SK-N-SH treated with all-trans-retinoic acid at 6 μM for 48 hours (cell line): Measurements from ENCODE around the gene ZNF586.

Source experiments
- ATAC-seq: fragments of 200-7000 bp; cut with Tn5 transposase; 3 replicates; pipeline ENCODE4 v1.9.1; 2020; ENCODE audit warnings: mild to moderate bottlenecking, moderate library complexity
- ARNTL ChIP-seq: fragments of 450-650 bp; formaldehyde crosslinking; IDR thresholded peaks from 2 replicates; pipeline ENCODE4 v1.5.0; 2020; ENCODE audit warnings: low read depth, mild to moderate bottlenecking, moderate library complexity, borderline replicate concordance
- BACH2 ChIP-seq: fragments of 250-450 bp; sonication (Bioruptor Pico); IDR thresholded peaks from 2 replicates; pipeline ENCODE4 v1.9.0; 2021; ENCODE audit warnings: mild to moderate bottlenecking, borderline replicate concordance
- CSDC2 ChIP-seq: fragments of 250-450 bp; sonication (Bioruptor Pico); IDR thresholded peaks from 2 replicates; pipeline ENCODE4 v1.5.0; 2020; ENCODE audit warnings: mild to moderate bottlenecking, moderate library complexity
- ESRRG ChIP-seq: fragments of 250-450 bp; sonication (Bioruptor Pico); IDR thresholded peaks from 2 replicates; pipeline ENCODE4 v1.6.1; 2021; ENCODE audit warnings: mild to moderate bottlenecking
- GLIS3 ChIP-seq: fragments of 250-450 bp; sonication (Bioruptor Pico); IDR thresholded peaks from 2 replicates; pipeline ENCODE4 v1.5.0; 2020; ENCODE audit warnings: mild to moderate bottlenecking, moderate library complexity
- ISL1 ChIP-seq: fragments of 250-450 bp; sonication (Bioruptor Pico); IDR thresholded peaks from 2 replicates; pipeline ENCODE4 v2.1.2; 2022; ENCODE audit warnings: mild to moderate bottlenecking, moderate library complexity
- OSR1 ChIP-seq: fragments of 250-450 bp; sonication (Bioruptor Pico); IDR thresholded peaks from 2 replicates; pipeline ENCODE4 v1.8.0; 2022; ENCODE audit warnings: moderate library complexity, mild to moderate bottlenecking, inconsistent platforms
- PATZ1 ChIP-seq: fragments of 250-450 bp; sonication (Bioruptor Pico); IDR thresholded peaks from 2 replicates; pipeline ENCODE4 v1.8.0; 2020; ENCODE audit warnings: mild to moderate bottlenecking, moderate library complexity, borderline replicate concordance
- PPARA ChIP-seq: fragments of 250-450 bp; sonication (Bioruptor Pico); IDR thresholded peaks from 2 replicates; pipeline ENCODE4 v1.5.0; 2020; ENCODE audit warnings: mild to moderate bottlenecking, borderline replicate concordance
- RARB ChIP-seq: fragments of 250-450 bp; sonication (Bioruptor Pico); IDR thresholded peaks from 2 replicates; pipeline ENCODE4 v1.8.0; 2021; ENCODE audit warnings: mild to moderate bottlenecking, moderate library complexity
- TCF4 ChIP-seq: fragments of 250-450 bp; sonication (Bioruptor Pico); IDR thresholded peaks from 2 replicates; pipeline ENCODE4 v1.8.0; 2021; ENCODE audit warnings: mild to moderate bottlenecking, moderate library complexity, borderline replicate concordance
- TOX ChIP-seq: fragments of 250-450 bp; sonication (Bioruptor Pico); IDR thresholded peaks from 2 replicates; pipeline ENCODE4 v1.8.0; 2021; ENCODE audit warnings: mild to moderate bottlenecking, moderate library complexity, borderline replicate concordance
- TSHZ2 ChIP-seq: fragments of 250-450 bp; sonication (Bioruptor Pico); IDR thresholded peaks from 2 replicates; pipeline ENCODE4 v1.5.0; 2020; ENCODE audit warnings: mild to moderate bottlenecking, moderate library complexity
- ZC3H10 ChIP-seq: fragments of 250-450 bp; sonication (Bioruptor Pico); IDR thresholded peaks from 2 replicates; pipeline ENCODE4 v1.5.1; 2021; ENCODE audit warnings: mild to moderate bottlenecking, moderate library complexity
- ZFP3 ChIP-seq: fragments of 250-450 bp; sonication (Bioruptor Pico); IDR thresholded peaks from 2 replicates; pipeline ENCODE4 v1.5.0; 2020; ENCODE audit warnings: mild to moderate bottlenecking, moderate library complexity
- ZFP30 ChIP-seq: fragments of 450-650 bp; formaldehyde crosslinking; IDR thresholded peaks from 2 replicates; pipeline ENCODE4 v1.5.0; 2022; ENCODE audit warnings: mild to moderate bottlenecking, moderate library complexity
- ZNF565 ChIP-seq: fragments of 450-650 bp; formaldehyde crosslinking; conservative IDR thresholded peaks from 2 replicates; pipeline ENCODE4 v1.5.0; 2020; ENCODE audit warnings: low read depth, mild to moderate bottlenecking, moderate library complexity
- ZNF70 ChIP-seq: fragments of 450-650 bp; formaldehyde crosslinking; IDR thresholded peaks from 2 replicates; pipeline ENCODE4 v1.5.0; 2020; ENCODE audit warnings: mild to moderate bottlenecking, moderate library complexity
- ZNF8 ChIP-seq: fragments of 450-650 bp; formaldehyde crosslinking; IDR thresholded peaks from 2 replicates; pipeline ENCODE4 v1.5.0; 2020; ENCODE audit warnings: mild to moderate bottlenecking, moderate library complexity
- TF ChIP-seq, protein P1 (sequence below): fragments of 250-450 bp; sonication (Bioruptor Pico); IDR thresholded peaks from 2 replicates; pipeline ENCODE4 v1.5.1; 2021; ENCODE audit warnings: mild to moderate bottlenecking, moderate library complexity
- TF ChIP-seq, protein P2 (sequence below): fragments of 250-450 bp; sonication (Bioruptor Pico); IDR thresholded peaks from 2 replicates; pipeline ENCODE4 v1.8.0; 2021; ENCODE audit warnings: low read depth, mild to moderate bottlenecking, moderate library complexity, borderline replicate concordance
- TF ChIP-seq, protein P3 (sequence below): fragments of 250-450 bp; sonication (Bioruptor Pico); IDR thresholded peaks from 2 replicates; pipeline ENCODE4 v1.5.1; 2020; ENCODE audit warnings: low read depth, mild to moderate bottlenecking, moderate library complexity

ZNF586 gene

GRCh38 chr19:57813919-57814504 lies 44.5 kb downstream of the ZNF586 start:
- TF ChIP-seq ZNF8 (CRISPR knock-in tag) (no peak), TCF4 (CRISPR knock-in tag) (no peak), ZNF70 (CRISPR knock-in tag) (no peak), BACH2 (CRISPR knock-in tag) (no peak), TOX (CRISPR knock-in tag) (no peak), TSHZ2 (CRISPR knock-in tag) (no peak), ZFP30 (CRISPR knock-in tag) (no peak), GLIS3 (CRISPR knock-in tag) (no peak), PPARA (CRISPR knock-in tag) (no peak), PATZ1 (CRISPR knock-in tag) (no peak), CSDC2 (CRISPR knock-in tag) (no peak), ISL1 (CRISPR knock-in tag) (no peak), ZNF565 (CRISPR knock-in tag) (no peak), ZC3H10 (CRISPR knock-in tag) (no peak), ARNTL (CRISPR knock-in tag) (no peak), RARB (CRISPR knock-in tag) (no peak)
- TF ChIP-seq, protein P1, sequence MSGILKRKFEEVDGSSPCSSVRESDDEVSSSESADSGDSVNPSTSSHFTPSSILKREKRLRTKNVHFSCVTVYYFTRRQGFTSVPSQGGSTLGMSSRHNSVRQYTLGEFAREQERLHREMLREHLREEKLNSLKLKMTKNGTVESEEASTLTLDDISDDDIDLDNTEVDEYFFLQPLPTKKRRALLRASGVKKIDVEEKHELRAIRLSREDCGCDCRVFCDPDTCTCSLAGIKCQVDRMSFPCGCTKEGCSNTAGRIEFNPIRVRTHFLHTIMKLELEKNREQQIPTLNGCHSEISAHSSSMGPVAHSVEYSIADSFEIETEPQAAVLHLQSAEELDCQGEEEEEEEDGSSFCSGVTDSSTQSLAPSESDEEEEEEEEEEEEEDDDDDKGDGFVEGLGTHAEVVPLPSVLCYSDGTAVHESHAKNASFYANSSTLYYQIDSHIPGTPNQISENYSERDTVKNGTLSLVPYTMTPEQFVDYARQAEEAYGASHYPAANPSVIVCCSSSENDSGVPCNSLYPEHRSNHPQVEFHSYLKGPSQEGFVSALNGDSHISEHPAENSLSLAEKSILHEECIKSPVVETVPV (CRISPR knock-in tag): no peak
- TF ChIP-seq, protein P2, sequence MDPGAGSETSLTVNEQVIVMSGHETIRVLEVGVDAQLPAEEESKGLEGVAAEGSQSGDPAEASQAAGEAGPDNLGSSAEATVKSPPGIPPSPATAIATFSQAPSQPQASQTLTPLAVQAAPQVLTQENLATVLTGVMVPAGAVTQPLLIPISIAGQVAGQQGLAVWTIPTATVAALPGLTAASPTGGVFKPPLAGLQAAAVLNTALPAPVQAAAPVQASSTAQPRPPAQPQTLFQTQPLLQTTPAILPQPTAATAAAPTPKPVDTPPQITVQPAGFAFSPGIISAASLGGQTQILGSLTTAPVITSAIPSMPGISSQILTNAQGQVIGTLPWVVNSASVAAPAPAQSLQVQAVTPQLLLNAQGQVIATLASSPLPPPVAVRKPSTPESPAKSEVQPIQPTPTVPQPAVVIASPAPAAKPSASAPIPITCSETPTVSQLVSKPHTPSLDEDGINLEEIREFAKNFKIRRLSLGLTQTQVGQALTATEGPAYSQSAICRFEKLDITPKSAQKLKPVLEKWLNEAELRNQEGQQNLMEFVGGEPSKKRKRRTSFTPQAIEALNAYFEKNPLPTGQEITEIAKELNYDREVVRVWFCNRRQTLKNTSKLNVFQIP (CRISPR knock-in tag): no peak
- TF ChIP-seq, protein P3, sequence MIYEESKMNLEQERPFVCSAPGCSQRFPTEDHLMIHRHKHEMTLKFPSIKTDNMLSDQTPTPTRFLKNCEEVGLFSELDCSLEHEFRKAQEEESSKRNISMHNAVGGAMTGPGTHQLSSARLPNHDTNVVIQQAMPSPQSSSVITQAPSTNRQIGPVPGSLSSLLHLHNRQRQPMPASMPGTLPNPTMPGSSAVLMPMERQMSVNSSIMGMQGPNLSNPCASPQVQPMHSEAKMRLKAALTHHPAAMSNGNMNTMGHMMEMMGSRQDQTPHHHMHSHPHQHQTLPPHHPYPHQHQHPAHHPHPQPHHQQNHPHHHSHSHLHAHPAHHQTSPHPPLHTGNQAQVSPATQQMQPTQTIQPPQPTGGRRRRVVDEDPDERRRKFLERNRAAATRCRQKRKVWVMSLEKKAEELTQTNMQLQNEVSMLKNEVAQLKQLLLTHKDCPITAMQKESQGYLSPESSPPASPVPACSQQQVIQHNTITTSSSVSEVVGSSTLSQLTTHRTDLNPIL (CRISPR knock-in tag): no peak
- ATAC-seq: peak; percentile 5; the same call in 2 of the 3 replicates

GRCh38 chr19:57814505-57815246 lies 45.2 kb downstream of the ZNF586 start, which contains the start of gene ZNF552:
Gene ZNF552 (minus strand): TSS chr19:57814913. CDS start chr19:57814743, 170 bp downstream.
- peak; percentile 95 for ATAC-seq
- TF ChIP-seq, protein P2 (CRISPR knock-in tag): no peak
- TF ChIP-seq OSR1 (no peak), CSDC2 (CRISPR knock-in tag) (no peak), ISL1 (CRISPR knock-in tag) (no peak), TOX (CRISPR knock-in tag) (no peak), ZC3H10 (CRISPR knock-in tag) (no peak), PPARA (CRISPR knock-in tag) (no peak), TCF4 (CRISPR knock-in tag) (no peak), ZNF565 (CRISPR knock-in tag) (no peak), ZNF70 (CRISPR knock-in tag) (no peak), RARB (CRISPR knock-in tag) (no peak), ZFP3 (CRISPR knock-in tag) (no peak), BACH2 (CRISPR knock-in tag) (no peak), ARNTL (CRISPR knock-in tag) (no peak), PATZ1 (CRISPR knock-in tag) (no peak), GLIS3 (CRISPR knock-in tag) (no peak), ESRRG (CRISPR knock-in tag) (no peak)
- TF ChIP-seq, protein P1 (CRISPR knock-in tag): no peak
